Esophagus muscularis mucosa (tissue), 4 donors: Measurements from ENCODE around the gene CHCHD1. TPM values are rescaled to one million over a fixed set of nuclear protein-coding genes. Genes with fewer than 3 reads are reported as not detected.

Source experiments
- DNase-seq: peaks from one replicate; pipeline ENCODE4 v3.0.0-alpha.2; 2017; ENCODE audit errors: extremely low spot score
- H3K27ac ChIP-seq, 4 donors: fragments of 200-600 bp; sonication (generic); replicated peaks in 1 of 4; 1 replicate in 3 of 4; 2 replicates in 1 of 4; pipeline ENCODE4 v1.5.1; 2016 to 2019; ENCODE audit warnings: mild to moderate bottlenecking in 1 of 4
- H3K27me3 ChIP-seq, 4 donors: fragments of 200-600 bp; sonication (generic); one replicate each; pipeline versions ENCODE4 v1.5.1 to v1.6.0; 2016 to 2019
- H3K36me3 ChIP-seq, 4 donors: fragments of 200-600 bp; sonication (generic); one replicate each; pipeline ENCODE4 v1.5.1; 2016 to 2019
- H3K4me1 ChIP-seq, 4 donors: fragments of 200-600 bp; sonication (generic); one replicate each; pipeline ENCODE4 v1.5.1; 2016 to 2019
- H3K4me3 ChIP-seq, 4 donors: fragments of 200-600 bp; sonication (generic); 1 replicate in 2 of 4; 2 replicates in 2 of 4; pipeline ENCODE4 v1.5.1; 2016 to 2019; ENCODE audit warnings: mild to moderate bottlenecking in 4 of 4, moderate library complexity in 1 of 4
- H3K9me3 ChIP-seq, 4 donors: fragments of 200-600 bp; sonication (generic); 1 replicate in 3 of 4; 2 replicates in 1 of 4; pipeline ENCODE4 v1.5.1; 2016 to 2019
- CTCF ChIP-seq, 3 experiments: fragments of 200-600 bp in 2 of 3; fragments of 450-650 bp in 1 of 3; sonication (generic) in 2 of 3; IDR thresholded peaks; one replicate each; pipeline ENCODE4 v1.5.1; 2017 to 2019; ENCODE audit warnings: antibody characterized with exemption in 3 of 3, mild to moderate bottlenecking in 2 of 3, moderate library complexity in 1 of 3
- EP300 ChIP-seq: sonication (generic); formaldehyde crosslinking; IDR thresholded peaks from one replicate; pipeline ENCODE4 v1.6.1; 2017; ENCODE audit warnings: antibody characterized with exemption
- POLR2A ChIP-seq: fragments of 450-650 bp; IDR thresholded peaks from one replicate; pipeline ENCODE4 v1.6.1; 2017; ENCODE audit warnings: antibody characterized with exemption, moderate library complexity, mild to moderate bottlenecking, low read depth
- POLR2AphosphoS5 ChIP-seq, 2 donors: sonication (generic); formaldehyde crosslinking; IDR thresholded peaks; one replicate each; pipeline ENCODE4 v1.6.1; 2017; ENCODE audit warnings: antibody characterized with exemption in 2 of 2
- WGBS: methylation state at CpG from one replicate; pipeline ENCODE4 v1.1.5; 2018; 5-methylcytosine and 5-hydroxymethylcytosine counted together
- intact Hi-C: fragments of 100-400 bp; cut with DNase I; formaldehyde crosslinking; loops from one replicate; pipeline ENCODE4 v1.15.1; 2023
- total RNA-seq, 4 donors: library from RNA; depleted of rRNA; stranded (reverse); fragments of >200 nt; gene quantifications; one replicate each; pipeline versions ENCODE4 v1.1.0 to v1.2.1, GENCODE V29; 2016

The CHCHD1 gene
- total RNA-seq, 4 donors from 2014 or later = 14.9 to 32.0 (median 25.6) TPM

- TF ChIP-seq POLR2AphosphoS5 (IDR thresholded peaks at IDR 0.05) = no peak
- no peak for TF ChIP-seq EP300
- TF ChIP-seq CTCF (IDR thresholded peaks at IDR 0.05) = no peak
- TF ChIP-seq POLR2A = no peak
- H3K36me3 ChIP-seq = peaks cover 83 to 100% (median 98%) of the 10 kb centered on the region in 4 donors
- DNase-seq = no peak
- H3K4me3 ChIP-seq = no peak overlapping the region
- no peaks in the 10 kb centered on the region for H3K27me3 ChIP-seq
- 83% methylated on average over 2 of the region's 2 CpGs for WGBS
- peaks cover 0 to 4% (median 2%) of the 10 kb centered on the region in 4 donors for H3K4me1 ChIP-seq
- no peaks in the 10 kb centered on the region for H3K9me3 ChIP-seq
- intact Hi-C loops = no loop called here
- H3K27ac ChIP-seq = no peak overlapping the region
These were observed 18.5 kb upstream of the CHCHD1 start for GRCh38 chr10:73763343-73763742.

GRCh38 chr10:73765066-73765465 is 16.8 kb upstream of the CHCHD1 start:
- Histone ChIP-seq H3K4me3 (no peak overlapping the region), H3K36me3 (peaks cover 90 to 100% (median 100%) of the 10 kb centered on the region in 4 donors), H3K4me1 (peaks cover 0 to under 1% (median 0%) of the 10 kb centered on the region in 4 donors), H3K9me3 (no peaks in the 10 kb centered on the region), H3K27ac (no peak overlapping the region), H3K27me3 (no peaks in the 10 kb centered on the region)
- WGBS = 87% methylated on average over 6 of the region's 6 CpGs
- TF ChIP-seq CTCF (IDR thresholded peaks at IDR 0.05) = no peak
- no peak for TF ChIP-seq POLR2A
- no peak for TF ChIP-seq EP300
- TF ChIP-seq POLR2AphosphoS5 (IDR thresholded peaks at IDR 0.05) = no peak
- no peak for DNase-seq
- intact Hi-C loops = no loop called here

- intact Hi-C loops = no loop called here
These were observed 13.0 kb upstream of the CHCHD1 start for GRCh38 chr10:73768881-73769280.

GRCh38 chr10:73769396-73769795 is 12.5 kb upstream of the CHCHD1 start:
- Histone ChIP-seq H3K4me1 (peaks cover 17 to 24% (median 21%) of the 10 kb centered on the region in 4 donors), H3K27me3 (no peaks in the 10 kb centered on the region), H3K4me3 (no peak overlapping the region), H3K9me3 (no peaks in the 10 kb centered on the region), H3K27ac (no peak overlapping the region), H3K36me3 (peaks cover 64 to 72% (median 72%) of the 10 kb centered on the region in 4 donors)
- no peak for DNase-seq
- WGBS = 97% methylated on average over 5 of the region's 5 CpGs
- intact Hi-C loops = no loop called here
- TF ChIP-seq POLR2AphosphoS5 (IDR thresholded peaks at IDR 0.05) = no peak
- no peak for TF ChIP-seq CTCF (IDR thresholded peaks at IDR 0.05)
- TF ChIP-seq EP300 = no peak
- no peak for TF ChIP-seq POLR2A

More at GRCh38 chr10:73768881-73769280, 13.0 kb upstream of the CHCHD1 start:
- WGBS = 80% methylated on average over 11 of the region's 11 CpGs
- Histone ChIP-seq H3K4me1 (peaks cover 12 to 19% (median 16%) of the 10 kb centered on the region in 4 donors), H3K36me3 (peaks cover 69 to 78% (median 77%) of the 10 kb centered on the region in 4 donors), H3K27ac (no peak overlapping the region), H3K27me3 (no peaks in the 10 kb centered on the region), H3K9me3 (no peaks in the 10 kb centered on the region), H3K4me3 (no peak overlapping the region)
- TF ChIP-seq POLR2AphosphoS5 (IDR thresholded peaks at IDR 0.05) (no peak), CTCF (IDR thresholded peaks at IDR 0.05) (no peak), EP300 (no peak), POLR2A (no peak)
- no peak for DNase-seq
